ENCODE measurements around the gene SPATS2L. TPM values are rescaled to one million over a fixed set of nuclear protein-coding genes. Genes with fewer than 3 reads are reported as not detected.

Gene SPATS2L
- total and polyA plus RNA-seq, 9 donors, result 36.5 to 93.0 (median 70.6) TPM

DNA sequence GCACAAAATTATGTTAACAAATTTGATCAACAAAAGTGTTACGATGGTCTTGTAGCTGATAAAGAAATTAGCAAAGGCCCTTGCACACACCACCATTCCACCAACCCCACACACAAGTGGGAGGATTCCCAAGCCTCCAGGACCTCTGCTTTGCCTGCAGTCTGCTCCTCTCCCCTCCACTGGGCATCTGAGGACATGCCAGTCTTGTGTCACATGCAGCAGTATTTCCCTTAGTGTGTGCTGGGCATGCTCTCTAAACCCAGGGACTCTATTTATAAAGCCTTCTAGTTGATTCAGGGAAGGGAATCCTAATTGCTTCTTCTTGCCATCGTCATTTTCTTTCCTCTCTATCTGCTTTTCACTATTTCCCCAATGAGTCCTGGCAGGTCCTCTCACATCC is 150.1 kb downstream of the SPATS2L start:
- H3K4me3 ChIP-seq, result no peak overlapping the region
- no peaks in the 10 kb centered on the region for H3K27me3 ChIP-seq
- no peaks in the 10 kb centered on the region for H3K36me3 ChIP-seq
- no peaks in the 10 kb centered on the region for H3K4me1 ChIP-seq (ENCODE audit: insufficient read depth)
- WGBS, 3 donors, result 92 to 96% (median 93%) methylated on average over 2 of the region's 2 CpGs
- no peak for DNase-seq
- TF ChIP-seq, protein P1, sequence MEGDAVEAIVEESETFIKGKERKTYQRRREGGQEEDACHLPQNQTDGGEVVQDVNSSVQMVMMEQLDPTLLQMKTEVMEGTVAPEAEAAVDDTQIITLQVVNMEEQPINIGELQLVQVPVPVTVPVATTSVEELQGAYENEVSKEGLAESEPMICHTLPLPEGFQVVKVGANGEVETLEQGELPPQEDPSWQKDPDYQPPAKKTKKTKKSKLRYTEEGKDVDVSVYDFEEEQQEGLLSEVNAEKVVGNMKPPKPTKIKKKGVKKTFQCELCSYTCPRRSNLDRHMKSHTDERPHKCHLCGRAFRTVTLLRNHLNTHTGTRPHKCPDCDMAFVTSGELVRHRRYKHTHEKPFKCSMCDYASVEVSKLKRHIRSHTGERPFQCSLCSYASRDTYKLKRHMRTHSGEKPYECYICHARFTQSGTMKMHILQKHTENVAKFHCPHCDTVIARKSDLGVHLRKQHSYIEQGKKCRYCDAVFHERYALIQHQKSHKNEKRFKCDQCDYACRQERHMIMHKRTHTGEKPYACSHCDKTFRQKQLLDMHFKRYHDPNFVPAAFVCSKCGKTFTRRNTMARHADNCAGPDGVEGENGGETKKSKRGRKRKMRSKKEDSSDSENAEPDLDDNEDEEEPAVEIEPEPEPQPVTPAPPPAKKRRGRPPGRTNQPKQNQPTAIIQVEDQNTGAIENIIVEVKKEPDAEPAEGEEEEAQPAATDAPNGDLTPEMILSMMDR (IDR thresholded peaks at IDR 0.05), result no peak
- TF ChIP-seq EP300 (IDR thresholded peaks at IDR 0.05), result no peak
- no peak for TF ChIP-seq POLR2A (IDR thresholded peaks at IDR 0.05)
- no peak overlapping the region for H3K27ac ChIP-seq
- intact Hi-C loops (cut with DNase I), result no loop called here
- no peaks in the 10 kb centered on the region for H3K9me3 ChIP-seq

DNA sequence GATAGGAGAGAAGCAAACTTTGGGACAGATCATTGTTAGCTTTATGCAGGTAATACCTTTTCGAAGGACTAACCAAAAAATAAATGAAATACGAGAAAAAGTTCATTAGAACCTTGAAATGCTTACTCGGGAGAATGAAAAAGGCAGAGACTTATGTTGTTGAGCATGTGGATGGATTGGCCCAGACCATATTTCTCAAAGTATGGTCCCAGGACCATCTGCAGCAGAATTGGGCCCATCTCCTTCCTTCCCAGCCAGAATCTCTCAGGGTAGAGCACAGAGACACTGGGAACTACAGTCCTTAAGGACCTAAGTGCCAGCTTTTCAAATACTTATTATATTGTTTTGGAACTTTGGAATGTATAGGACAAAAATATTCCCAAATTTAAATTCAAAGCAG is 152.6 kb downstream of the SPATS2L start:
- Histone ChIP-seq H3K9me3 (no peaks in the 10 kb centered on the region), H3K27me3 (no peaks in the 10 kb centered on the region), H3K27ac (no peak overlapping the region), H3K4me3 (no peak overlapping the region), H3K4me1 (ENCODE audit: insufficient read depth) (no peaks in the 10 kb centered on the region), H3K36me3 (no peaks in the 10 kb centered on the region)
- TF ChIP-seq EP300 (IDR thresholded peaks at IDR 0.05), result no peak
- TF ChIP-seq, protein P1 (IDR thresholded peaks at IDR 0.05), result no peak
- no peak for TF ChIP-seq POLR2A (IDR thresholded peaks at IDR 0.05)
- intact Hi-C loops (cut with DNase I), result no loop called here
- no peak for DNase-seq
- 75 to 78% (median 76%) methylated on average over 3 of the region's 3 CpGs for WGBS, 3 donors

DNA sequence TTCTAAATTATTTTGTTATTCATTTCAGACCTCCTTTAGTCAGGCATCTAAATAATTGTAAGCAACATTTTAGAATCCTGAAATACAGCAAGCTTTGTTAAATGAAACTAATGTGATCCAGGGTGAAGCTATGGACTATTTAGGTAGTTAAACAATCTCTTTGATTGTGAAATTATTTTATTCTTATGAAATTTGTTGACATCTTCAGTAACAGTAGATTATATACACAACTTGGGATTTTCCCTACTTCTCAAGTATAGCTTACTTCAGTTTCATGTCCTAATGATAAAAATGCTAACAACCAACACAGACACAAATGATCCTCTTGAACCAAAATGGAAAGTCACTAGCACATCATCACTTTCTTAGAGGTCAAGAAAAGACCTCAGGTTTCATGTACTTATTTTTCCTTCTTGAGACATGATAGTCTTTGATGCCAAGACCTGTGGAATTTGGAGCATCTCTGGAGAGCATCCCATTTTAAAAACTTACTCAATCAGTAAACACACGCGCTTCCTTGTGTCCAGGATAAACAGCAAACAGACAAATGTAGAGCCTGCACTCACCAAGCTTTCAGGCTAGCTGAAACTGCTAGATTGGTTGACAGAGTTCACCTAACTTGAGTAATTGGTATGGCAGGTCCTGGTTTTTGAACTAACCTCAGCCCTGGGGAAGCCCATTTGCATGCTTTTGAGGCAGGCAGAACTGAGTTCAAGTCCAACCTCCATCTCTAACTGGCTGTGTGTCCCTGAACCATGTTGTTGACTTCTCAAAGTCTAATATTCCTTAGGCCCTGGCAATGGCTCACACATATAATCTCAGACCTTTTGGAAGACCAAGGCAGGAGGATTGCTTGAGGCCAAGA is 155.6 kb downstream of the SPATS2L start:
- intact Hi-C loops (cut with DNase I), result no loop called here
- no peak for TF ChIP-seq POLR2A (IDR thresholded peaks at IDR 0.05)
- TF ChIP-seq, protein P1 (IDR thresholded peaks at IDR 0.05), result no peak
- no peak for TF ChIP-seq EP300 (IDR thresholded peaks at IDR 0.05)
- Histone ChIP-seq H3K4me1 (ENCODE audit: insufficient read depth) (no peaks in the 10 kb centered on the region), H3K9me3 (no peaks in the 10 kb centered on the region), H3K27ac (no peak overlapping the region), H3K4me3 (no peak overlapping the region), H3K36me3 (no peaks in the 10 kb centered on the region), H3K27me3 (no peaks in the 10 kb centered on the region)
- WGBS, 3 donors, result 88 to 94% (median 91%) methylated on average over 2 of the region's 2 CpGs
- DNase-seq, result no peak

DNA sequence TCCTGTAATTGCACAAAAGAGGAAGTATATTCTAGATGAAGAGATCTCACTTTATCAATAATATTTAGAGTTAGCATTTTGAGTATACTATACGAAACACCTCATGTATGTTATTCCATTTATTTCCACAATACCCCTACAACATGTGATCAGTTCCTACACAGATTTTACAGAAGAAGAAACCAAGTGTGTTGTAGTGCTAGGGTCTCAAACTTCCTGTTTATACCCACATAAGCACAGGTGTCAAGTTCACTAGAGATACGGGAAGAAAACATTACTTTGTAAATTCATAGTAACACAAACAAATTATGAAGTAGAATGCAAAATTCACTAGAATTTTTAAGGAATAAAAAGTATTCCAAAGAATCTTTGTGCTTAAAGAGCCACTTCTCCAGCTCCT is 157.0 kb downstream of the SPATS2L start:
- TF ChIP-seq EP300 (IDR thresholded peaks at IDR 0.05), result no peak
- no peak for TF ChIP-seq POLR2A (IDR thresholded peaks at IDR 0.05)
- Histone ChIP-seq H3K4me3 (no peak overlapping the region), H3K27ac (no peak overlapping the region), H3K4me1 (ENCODE audit: insufficient read depth) (peaks cover 2% of the 10 kb centered on the region), H3K27me3 (no peaks in the 10 kb centered on the region), H3K9me3 (no peaks in the 10 kb centered on the region), H3K36me3 (no peaks in the 10 kb centered on the region)
- WGBS, 3 donors, result 87 to 92% (median 90%) methylated on average over 2 of the region's 2 CpGs
- no peak for DNase-seq
- intact Hi-C loops (cut with DNase I), result no loop called here

Data from ovary (tissue), 9 donors.